ENCODE measurements around the gene ESF1.

The ESF1 gene

DNA sequence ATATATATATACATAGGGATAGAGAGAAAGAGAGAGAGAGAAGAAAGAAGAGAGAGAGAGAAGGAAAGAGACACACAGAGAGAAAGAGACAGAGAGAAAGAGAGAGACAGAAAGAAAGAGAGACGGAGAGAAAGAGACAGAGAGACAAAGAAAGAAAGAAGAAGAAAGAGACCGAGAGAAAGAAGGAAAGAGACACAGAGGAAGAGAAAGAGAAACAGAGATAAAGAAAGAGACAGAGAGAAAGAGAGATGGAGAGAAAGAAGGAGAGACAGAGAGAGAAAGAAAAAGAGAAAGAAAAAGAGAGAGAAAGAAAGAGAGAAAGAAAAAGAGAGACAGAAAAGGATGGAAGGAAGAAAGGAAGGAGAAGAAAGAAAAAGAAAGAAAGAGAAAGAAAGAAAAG lies 99.1 kb downstream of the ESF1 start:
- H3K4me3 ChIP-seq (ENCODE audit: low read depth, low read length), result no peak overlapping the region
- in situ Hi-C loops (cut with HindIII; ENCODE audit: low sequenced_read_pairs), result no loop called here
- DNase-seq (ENCODE audit: low read depth, low spot score), result no peak
- TF ChIP-seq, protein P1, sequence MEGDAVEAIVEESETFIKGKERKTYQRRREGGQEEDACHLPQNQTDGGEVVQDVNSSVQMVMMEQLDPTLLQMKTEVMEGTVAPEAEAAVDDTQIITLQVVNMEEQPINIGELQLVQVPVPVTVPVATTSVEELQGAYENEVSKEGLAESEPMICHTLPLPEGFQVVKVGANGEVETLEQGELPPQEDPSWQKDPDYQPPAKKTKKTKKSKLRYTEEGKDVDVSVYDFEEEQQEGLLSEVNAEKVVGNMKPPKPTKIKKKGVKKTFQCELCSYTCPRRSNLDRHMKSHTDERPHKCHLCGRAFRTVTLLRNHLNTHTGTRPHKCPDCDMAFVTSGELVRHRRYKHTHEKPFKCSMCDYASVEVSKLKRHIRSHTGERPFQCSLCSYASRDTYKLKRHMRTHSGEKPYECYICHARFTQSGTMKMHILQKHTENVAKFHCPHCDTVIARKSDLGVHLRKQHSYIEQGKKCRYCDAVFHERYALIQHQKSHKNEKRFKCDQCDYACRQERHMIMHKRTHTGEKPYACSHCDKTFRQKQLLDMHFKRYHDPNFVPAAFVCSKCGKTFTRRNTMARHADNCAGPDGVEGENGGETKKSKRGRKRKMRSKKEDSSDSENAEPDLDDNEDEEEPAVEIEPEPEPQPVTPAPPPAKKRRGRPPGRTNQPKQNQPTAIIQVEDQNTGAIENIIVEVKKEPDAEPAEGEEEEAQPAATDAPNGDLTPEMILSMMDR (IDR thresholded peaks at IDR 0.05; ENCODE audit: low read depth, low read length), result no peak

DNA sequence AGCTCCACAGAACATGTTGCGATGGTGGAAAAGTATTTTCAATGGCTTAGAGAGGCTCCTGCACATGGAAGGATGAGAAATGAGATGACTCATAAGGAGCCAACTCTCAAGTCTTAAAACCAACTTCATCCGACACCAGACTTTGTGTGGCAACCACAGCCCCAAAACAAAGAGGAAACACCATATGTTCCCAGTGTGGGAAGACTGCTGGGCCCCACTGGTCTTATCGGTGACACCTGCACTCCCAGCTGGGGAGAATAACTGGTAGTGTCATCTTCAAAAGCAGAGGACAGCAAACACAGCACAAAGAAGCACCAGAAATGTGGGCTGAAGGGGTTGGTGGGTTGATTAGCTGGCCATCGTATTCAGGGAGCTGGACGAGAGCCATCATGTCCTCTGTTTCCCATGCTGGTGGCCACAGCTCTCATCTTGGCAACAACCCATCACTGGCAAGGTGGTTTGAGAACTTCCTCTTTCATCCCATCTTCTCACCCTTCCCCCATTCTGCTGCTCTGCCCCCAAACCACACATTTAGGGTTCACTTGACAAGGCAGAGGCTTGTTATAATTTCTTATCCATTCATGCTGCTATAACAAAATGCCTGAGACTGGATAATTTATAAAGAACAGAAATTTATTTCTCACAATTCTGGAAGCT lies 100.0 kb downstream of the ESF1 start:
- in situ Hi-C loops (cut with HindIII; ENCODE audit: low sequenced_read_pairs), result no loop called here
- no peak for DNase-seq (ENCODE audit: low read depth, low spot score)
- TF ChIP-seq, protein P1 (IDR thresholded peaks at IDR 0.05; ENCODE audit: low read depth, low read length), result no peak
- no peak overlapping the region for H3K4me3 ChIP-seq (ENCODE audit: low read depth, low read length)

DNA sequence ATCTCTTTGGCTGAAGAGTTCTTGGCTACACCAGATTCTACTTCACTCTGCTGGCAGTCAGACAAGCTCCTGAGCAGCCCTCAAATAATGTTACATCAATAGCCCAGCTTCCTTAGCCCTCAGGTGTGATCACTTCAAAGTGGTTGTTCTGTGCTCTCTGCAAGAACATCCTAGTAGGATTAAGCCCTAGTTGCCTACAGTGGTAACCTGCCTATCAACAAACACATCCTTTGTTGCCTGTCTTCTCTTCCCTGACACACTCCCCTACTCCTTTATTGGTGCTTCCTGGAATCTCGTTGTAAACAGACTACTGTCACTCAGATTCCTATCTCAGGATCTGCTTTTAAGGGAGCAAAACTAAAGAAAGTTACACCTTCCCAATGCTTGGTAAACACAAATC lies 100.9 kb downstream of the ESF1 start:
- no peak overlapping the region for H3K4me3 ChIP-seq (ENCODE audit: low read depth, low read length)
- DNase-seq (ENCODE audit: low read depth, low spot score), result no peak
- TF ChIP-seq, protein P1 (IDR thresholded peaks at IDR 0.05; ENCODE audit: low read depth, low read length), result no peak
- in situ Hi-C loops (cut with HindIII; ENCODE audit: low sequenced_read_pairs), result no loop called here

DNA sequence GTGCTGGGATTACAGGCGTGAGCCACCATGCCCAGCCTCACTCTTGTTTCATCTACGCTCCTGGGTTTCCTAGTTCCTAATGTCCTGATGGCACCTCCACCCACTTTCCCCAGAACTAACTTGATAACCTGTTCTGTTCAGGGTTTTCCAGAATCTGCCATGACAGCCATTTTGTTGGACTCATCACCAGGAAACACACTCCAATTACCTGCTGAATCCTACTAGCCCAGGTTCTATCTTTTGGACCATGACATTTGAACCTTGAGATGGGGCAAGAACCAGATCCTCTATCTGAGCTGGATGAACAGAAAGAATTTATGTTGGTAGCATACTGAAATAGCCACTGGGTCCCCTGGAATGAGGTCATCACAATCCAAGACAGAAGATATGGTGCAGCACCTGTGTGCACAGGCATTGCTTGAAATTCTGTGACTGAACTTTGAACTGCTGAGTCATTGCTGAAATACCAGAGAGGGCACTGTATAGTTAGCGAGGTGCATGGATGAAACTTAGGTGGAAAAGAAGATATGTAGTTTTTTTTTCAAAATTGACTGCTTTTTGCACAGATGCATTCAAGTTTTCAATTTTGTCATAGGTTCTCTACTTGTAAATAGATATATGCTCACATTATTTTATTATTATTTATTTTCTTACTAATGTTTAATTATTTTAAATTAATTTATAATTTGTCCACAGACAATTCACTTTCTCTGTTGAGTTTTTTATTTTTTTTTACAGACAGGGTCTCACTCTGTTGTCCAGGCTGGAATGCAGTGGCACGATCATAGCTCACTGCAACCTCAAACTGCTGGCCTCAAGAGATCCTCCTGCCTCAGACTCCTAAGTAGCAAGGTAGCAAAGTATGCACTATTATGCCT lies 103.2 kb downstream of the ESF1 start:
- in situ Hi-C loops (cut with HindIII; ENCODE audit: low sequenced_read_pairs), result no loop called here
- TF ChIP-seq, protein P1 (IDR thresholded peaks at IDR 0.05; ENCODE audit: low read depth, low read length), result no peak
- no peak overlapping the region for H3K4me3 ChIP-seq (ENCODE audit: low read depth, low read length)
- DNase-seq (ENCODE audit: low read depth, low spot score), result no peak

DNA sequence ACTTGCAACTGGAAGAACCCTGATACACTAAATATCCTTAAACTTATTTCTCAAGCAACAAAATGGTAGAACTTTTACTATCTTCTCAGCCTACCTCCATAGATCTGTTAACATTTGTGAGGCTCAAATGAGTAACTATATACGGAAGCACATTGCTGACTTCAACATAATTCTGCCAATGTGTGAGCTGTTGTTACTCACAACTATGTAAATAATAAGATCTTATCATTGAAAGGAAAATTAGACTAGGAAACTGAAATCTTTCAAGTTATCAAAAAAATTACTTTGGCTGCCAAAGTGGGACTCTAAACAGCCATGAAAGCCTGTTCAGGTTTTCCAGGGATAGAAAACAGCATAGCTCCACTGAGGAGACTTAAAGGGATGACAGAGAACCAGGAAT lies 105.8 kb downstream of the ESF1 start:
- DNase-seq (ENCODE audit: low read depth, low spot score), result no peak
- TF ChIP-seq, protein P1 (IDR thresholded peaks at IDR 0.05; ENCODE audit: low read depth, low read length), result no peak
- in situ Hi-C loops (cut with HindIII; ENCODE audit: low sequenced_read_pairs), result no loop called here
- no peak overlapping the region for H3K4me3 ChIP-seq (ENCODE audit: low read depth, low read length)

DNA sequence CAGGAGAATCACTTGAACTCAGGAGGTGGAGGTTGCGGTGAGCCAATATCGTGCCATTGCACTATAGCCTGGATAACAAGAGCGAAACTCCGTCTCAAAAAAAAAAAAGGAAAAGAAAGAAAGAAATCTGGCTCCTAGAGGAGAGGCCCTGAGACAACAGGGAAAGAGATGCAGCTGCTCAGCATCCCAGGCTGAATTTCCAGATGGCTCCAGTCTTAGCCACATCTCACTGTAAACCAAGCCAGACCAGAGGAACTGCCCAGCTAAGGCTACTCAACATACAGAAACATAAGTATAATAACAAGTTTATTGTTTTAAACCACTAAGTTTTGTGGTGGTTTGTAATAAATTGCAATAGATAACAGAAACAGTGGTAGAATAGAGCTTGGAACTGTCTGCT lies 107.5 kb downstream of the ESF1 start:
- TF ChIP-seq, protein P1 (IDR thresholded peaks at IDR 0.05; ENCODE audit: low read depth, low read length), result no peak
- no peak for DNase-seq (ENCODE audit: low read depth, low spot score)
- no peak overlapping the region for H3K4me3 ChIP-seq (ENCODE audit: low read depth, low read length)
- in situ Hi-C loops (cut with HindIII; ENCODE audit: low sequenced_read_pairs), result no loop called here

Measured in astrocyte of the spinal cord (primary cell).